ENCODE measurements around the gene ITFG1.

The ITFG1 gene

GRCh38 chr16:47127541-47127940 is 333.3 kb downstream of the ITFG1 start:
- TF ChIP-seq, protein P1, sequence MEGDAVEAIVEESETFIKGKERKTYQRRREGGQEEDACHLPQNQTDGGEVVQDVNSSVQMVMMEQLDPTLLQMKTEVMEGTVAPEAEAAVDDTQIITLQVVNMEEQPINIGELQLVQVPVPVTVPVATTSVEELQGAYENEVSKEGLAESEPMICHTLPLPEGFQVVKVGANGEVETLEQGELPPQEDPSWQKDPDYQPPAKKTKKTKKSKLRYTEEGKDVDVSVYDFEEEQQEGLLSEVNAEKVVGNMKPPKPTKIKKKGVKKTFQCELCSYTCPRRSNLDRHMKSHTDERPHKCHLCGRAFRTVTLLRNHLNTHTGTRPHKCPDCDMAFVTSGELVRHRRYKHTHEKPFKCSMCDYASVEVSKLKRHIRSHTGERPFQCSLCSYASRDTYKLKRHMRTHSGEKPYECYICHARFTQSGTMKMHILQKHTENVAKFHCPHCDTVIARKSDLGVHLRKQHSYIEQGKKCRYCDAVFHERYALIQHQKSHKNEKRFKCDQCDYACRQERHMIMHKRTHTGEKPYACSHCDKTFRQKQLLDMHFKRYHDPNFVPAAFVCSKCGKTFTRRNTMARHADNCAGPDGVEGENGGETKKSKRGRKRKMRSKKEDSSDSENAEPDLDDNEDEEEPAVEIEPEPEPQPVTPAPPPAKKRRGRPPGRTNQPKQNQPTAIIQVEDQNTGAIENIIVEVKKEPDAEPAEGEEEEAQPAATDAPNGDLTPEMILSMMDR (IDR thresholded peaks at IDR 0.05; ENCODE audit: insufficient read depth, missing control alignments), result no peak
- DNase-seq (ENCODE audit: insufficient read length, low spot score), result no peak
- no peak for FAIRE-seq

DNA sequence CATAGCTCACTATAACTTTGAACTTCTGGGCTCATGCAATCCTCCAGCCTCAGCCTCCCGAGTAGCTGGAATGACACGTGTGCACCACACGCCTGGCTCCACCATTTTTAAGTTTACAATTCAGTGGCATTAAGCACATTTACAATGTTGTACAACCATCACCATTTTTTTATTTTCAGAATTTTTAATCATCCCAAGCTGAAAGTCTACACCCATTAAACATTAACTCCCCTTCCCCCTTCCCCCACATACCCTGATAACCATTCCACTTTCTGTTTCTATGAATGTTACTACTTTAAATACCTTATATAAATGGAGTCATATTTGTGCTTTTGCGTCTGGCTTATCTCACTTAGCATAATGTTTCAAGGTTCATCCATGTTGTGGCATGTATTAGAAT is 335.1 kb downstream of the ITFG1 start:
- DNase-seq (ENCODE audit: insufficient read length, low spot score), result no peak
- no peak for FAIRE-seq
- TF ChIP-seq, protein P1 (IDR thresholded peaks at IDR 0.05; ENCODE audit: insufficient read depth, missing control alignments), result no peak

GRCh38 chr16:47113130-47113529 is 347.7 kb downstream of the ITFG1 start:
- FAIRE-seq, result no peak
- TF ChIP-seq, protein P1 (IDR thresholded peaks at IDR 0.05; ENCODE audit: insufficient read depth, missing control alignments), result no peak
- no peak for DNase-seq (ENCODE audit: insufficient read length, low spot score)

DNA sequence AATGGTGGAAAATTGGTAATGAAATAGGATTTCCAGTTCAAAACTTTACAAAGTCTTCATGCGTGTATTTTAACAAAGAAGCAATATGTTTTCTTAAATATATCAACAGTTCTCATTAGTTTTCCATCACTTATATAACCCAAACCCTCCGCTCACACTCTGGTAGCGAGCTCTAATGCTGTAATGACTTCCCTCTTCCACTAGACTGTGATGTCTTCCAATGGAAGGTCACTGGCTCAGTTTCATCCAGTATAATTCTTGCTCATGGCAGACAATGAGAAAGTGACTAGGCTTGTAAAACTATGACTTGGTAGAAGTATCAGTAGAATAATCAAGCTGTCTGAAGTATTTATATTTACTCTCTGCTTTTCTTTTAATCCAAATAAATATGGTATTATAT is 349.9 kb downstream of the ITFG1 start:
- TF ChIP-seq, protein P1 (IDR thresholded peaks at IDR 0.05; ENCODE audit: insufficient read depth, missing control alignments), result no peak
- DNase-seq (ENCODE audit: insufficient read length, low spot score) (no peak), FAIRE-seq (no peak)

- TF ChIP-seq, protein P1 (IDR thresholded peaks at IDR 0.05; ENCODE audit: insufficient read depth, missing control alignments), result no peak
- DNase-seq (ENCODE audit: insufficient read length, low spot score) (no peak), FAIRE-seq (no peak)
Observed at GRCh38 chr16:47109361-47109760, 351.5 kb downstream of the ITFG1 start.

Data from D721Med (cell line).